GM11168 (cell line): Measurements from ENCODE around the gene STX17.
"Not testable (repeated sequence)": the region's sequence is repeated elsewhere in the genome, so short reads cannot be mapped to it uniquely, and the experiment has no call there.

Experiments used
- in situ Hi-C: fragments of 300-500 bp; cut with MboI; formaldehyde crosslinking; loops from one replicate; pipeline ENCODE4 v1.12.0; 2022; ENCODE audit warnings: low sequenced_read_pairs; ENCODE audit not compliant: unreplicated experiment

The STX17 gene

DNA sequence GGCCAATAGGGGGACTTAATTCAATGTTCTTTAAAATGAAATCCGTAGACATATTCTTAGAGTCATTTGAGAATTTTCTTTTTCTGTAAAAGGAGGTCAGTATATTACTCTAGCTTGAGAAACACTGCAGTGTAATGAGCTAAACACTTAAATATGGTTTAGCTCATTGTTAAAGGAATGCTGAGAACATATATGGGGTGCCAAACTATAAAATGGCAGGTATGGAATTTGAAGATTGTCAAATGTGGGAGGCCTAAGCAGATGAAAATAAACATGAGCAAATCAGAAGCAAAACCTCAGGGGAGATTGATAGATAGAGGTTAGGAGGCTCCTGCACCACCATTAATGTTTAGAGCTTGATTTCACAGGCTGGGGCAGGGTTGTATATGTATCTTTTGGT lies 57.9 kb downstream of the STX17 start:
- in situ Hi-C loops, result no loop called here

- in situ Hi-C loops, result no loop called here
These were observed 59.5 kb downstream of the STX17 start for GRCh38 chr9:99966001-99966400.

DNA sequence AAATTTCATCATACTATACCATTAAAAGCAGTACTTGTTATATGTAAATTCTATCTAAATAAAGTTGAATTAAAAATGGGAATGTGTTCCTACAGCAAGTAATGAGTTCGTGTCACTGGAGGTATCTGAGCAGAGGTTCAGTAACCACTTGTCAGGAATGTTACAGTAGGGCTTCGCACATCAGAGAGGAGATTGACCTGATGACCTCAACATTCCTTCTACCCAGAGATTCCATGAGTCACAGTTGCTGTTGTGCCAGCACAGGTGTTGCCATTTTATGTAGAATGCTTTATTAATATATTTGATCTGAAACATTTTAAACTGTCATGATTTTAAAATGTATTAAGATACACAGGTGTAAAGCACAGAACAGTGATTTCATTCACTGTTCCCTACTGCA lies 60.3 kb downstream of the STX17 start:
- in situ Hi-C loops, result no loop called here

GRCh38 chr9:99967457-99967856 lies 61.0 kb downstream of the STX17 start:
- in situ Hi-C loops, result no loop called here

- in situ Hi-C loops, result no loop called here
These were observed 64.0 kb downstream of the STX17 start for GRCh38 chr9:99970481-99970880.

DNA sequence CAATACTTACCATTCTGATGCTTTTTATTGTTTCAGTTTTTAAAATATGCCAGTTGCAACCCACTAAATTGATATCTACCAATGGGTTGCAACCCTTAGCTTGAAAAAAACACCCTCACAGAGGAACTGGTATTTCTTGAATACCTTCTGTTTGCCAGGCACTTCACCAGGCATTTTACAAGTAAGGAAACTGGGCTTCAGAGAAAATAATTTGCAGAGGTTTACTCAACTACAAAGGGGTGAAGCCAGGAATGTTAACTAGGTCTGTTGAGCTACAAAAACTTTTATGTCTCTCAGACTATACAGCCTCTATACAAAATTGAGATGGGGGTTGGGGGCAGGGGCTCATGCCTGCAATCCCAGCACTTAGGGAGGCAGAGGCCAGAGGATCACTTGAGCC lies 65.0 kb downstream of the STX17 start:
- in situ Hi-C loops, result no loop called here

DNA sequence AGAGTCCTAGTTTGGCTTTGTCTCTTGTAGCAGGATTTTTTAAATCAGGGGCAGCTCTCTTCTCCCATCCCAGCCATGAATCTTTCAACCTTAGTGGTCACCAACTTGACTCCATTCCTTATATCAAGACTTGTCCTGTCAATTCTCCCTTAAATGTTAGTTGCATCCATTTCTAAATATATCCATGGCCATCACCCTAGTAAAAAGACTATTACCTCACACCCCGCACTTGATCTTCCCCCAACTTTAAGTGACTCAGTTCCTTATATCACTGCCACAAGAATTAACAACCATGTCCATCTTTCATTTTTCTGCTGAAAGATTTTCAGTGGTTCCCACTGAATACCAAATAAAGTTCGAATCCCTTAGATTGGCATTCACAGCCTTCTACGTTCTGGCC lies 67.0 kb downstream of the STX17 start:
- in situ Hi-C loops, result no loop called here

DNA sequence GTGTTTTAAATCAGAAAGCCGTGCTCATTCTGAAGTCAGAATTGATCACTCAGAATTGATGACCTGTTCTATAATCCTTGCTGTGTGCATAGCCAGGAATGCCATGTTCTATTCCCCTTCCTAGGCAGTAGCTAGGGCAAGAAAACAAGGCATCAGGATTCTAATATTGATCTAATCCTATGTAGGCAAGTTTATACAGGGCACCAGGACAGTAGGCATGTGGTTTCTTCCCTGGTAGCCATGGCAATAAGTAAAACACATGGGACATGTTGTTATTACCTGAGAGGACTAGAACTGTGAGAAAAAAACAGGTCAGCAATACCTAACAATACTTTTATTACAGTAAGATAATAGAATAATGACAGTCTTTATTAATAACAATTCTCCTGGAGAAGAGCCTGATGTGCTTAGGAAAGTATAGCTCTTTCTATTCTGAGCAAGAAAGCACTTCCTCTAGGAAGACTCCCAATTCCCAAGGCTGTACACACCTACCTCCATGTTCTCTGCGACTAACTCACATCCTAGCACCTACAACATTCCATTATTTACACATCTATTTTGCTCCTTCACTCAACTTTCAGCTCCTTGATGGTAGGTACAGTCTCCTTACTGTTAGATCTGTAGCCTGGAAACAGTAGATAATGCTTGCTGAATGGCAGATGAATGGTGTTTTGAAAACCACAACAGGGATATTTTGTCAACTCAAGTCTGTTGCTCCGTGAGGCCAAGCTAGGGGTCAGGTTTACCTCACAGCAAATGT lies 70.8 kb downstream of the STX17 start:
- in situ Hi-C loops, result no loop called here

DNA sequence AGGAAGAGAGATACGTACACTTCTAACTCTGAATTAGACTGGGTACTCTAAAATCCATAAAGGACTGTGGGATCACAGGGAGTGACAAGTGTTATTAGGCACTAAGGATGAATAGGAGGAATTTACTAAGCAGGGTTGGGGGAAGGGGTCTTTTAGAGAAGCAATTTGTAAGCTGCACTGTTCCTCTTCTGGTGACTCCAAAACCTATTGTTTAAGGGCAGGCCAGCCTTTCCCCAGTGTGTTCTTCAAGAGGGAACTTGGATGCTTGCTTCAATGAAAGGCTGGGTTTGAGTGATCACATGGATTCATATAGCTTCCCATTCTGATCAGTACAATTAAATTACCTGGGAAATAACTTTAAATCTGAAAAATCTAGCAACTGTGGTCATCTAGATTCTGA lies 71.8 kb downstream of the STX17 start:
- in situ Hi-C loops, result no loop called here

GRCh38 chr9:99980598-99980997 lies 74.1 kb downstream of the STX17 start:
- in situ Hi-C loops, result no loop called here

- in situ Hi-C loops, result no loop called here
These were observed 80.2 kb downstream of the STX17 start for GRCh38 chr9:99986642-99987041.

DNA sequence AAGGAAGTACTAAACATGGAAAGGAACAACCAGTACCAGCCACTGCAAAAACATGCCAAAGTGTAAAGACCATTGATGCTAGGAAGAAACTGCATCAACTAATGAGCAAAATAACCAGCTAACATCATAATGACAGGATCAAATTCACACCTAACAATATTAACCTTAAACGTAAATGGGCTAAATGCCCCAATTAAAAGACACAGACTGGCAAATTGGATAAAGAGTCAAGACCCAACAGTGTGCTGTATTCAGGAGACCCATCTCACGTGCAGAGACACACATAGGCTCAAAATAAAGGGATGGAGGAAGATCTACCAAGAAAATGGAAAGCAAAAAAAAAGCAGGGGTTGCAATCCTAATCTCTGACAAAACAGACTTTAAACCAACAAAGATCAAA lies 84.1 kb downstream of the STX17 start:
- in situ Hi-C loops, result not testable (repeated sequence)

DNA sequence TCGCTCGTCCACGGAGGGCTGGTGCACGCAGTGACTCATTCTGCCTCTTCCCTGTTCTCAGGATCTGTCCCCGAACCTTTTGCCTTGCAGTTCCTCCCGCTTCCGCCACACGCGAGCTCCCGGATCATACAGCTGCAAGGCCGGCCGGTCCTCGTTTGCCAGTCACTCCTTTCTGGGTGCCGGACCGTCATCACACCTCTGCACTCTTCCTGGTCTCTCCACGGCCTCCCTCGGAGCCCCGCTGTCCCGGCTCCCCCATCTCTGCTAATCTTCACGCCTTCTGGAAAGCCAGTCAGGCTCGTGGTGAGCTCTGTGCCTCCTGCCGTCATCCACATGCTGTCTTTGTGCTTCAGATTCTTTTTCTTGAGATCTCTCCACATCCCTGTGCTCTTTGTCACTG lies 91.8 kb downstream of the STX17 start:
- in situ Hi-C loops, result no loop called here

- in situ Hi-C loops, result no loop called here
These were observed 92.4 kb downstream of the STX17 start for GRCh38 chr9:99998866-99999265.

- in situ Hi-C loops, result loop anchor here (25.0 kb wide), 1 partner anchor 812 kb away; no protein-coding TSS in a partner anchor
These were observed 93.3 kb downstream of the STX17 start for GRCh38 chr9:99999797-100000196.

GRCh38 chr9:100011062-100011681 lies 104.7 kb downstream of the STX17 start:
- in situ Hi-C loops, result loop anchor here (5.0 to 25.0 kb wide), 3 partner anchors 201 to 824 kb away; no protein-coding TSS in a partner anchor

- in situ Hi-C loops, result loop anchor here (5.0 to 25.0 kb wide), 3 partner anchors 200 to 825 kb away; no protein-coding TSS in a partner anchor
These were observed 105.8 kb downstream of the STX17 start for GRCh38 chr9:100012279-100012678.

DNA sequence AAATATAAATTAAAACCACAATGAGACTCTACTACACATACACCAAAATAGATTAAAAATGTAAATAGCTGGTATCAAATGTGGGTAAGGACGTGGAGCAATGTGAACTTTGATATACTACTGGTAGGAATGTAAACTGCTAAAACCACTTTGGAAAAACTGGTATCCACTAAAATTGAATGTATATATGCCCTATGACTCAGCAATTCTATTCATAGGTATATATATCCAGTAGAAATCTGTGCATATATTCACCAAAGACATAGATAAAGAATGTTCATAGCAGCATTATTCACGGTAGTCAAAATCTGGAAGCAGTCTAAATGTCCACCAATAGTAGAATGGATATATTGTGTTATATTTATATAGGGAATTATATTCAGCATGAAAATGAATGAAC lies 107.1 kb downstream of the STX17 start:
- in situ Hi-C loops, result loop anchor here (5.0 to 25.0 kb wide), 3 partner anchors 199 to 826 kb away; no protein-coding TSS in a partner anchor

GRCh38 chr9:100014846-100015245 lies 108.4 kb downstream of the STX17 start:
- in situ Hi-C loops, result loop anchor here (5.0 to 25.0 kb wide), 3 partner anchors 197 to 828 kb away; no protein-coding TSS in a partner anchor

- in situ Hi-C loops, result loop anchor here (10.0 to 25.0 kb wide), 2 partner anchors 215 to 832 kb away; no protein-coding TSS in a partner anchor
These were observed 113.1 kb downstream of the STX17 start for GRCh38 chr9:100019541-100019940.
